Superior temporal gyrus (tissue), 1 donor: ENCODE results near the gene SUCLG2.

Experiments
- DNase-seq: peaks from one replicate; pipeline ENCODE4 v3.0.0-alpha.2; 2016; ENCODE audit errors: extremely low spot score

The SUCLG2 gene

DNA sequence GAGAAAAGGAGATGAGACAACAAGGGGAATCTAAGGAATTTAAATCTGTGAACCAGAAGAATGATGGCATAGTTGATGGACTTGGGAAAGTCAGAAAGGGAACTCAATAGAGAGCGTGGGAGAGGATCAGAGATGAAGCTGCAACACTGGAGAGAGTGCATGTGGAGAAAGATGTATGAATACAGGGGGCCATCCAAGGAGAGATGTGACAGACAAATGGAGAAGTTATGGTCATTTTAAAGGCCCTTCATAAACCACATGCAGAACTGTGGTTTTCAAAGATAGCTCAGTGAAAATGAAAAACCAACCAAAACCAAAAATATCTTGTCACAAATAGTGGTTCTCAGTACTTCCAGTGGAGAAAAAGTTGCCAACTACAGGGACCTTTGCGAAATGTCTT is 265.2 kb downstream of the SUCLG2 start:
- DNase-seq = no peak

DNA sequence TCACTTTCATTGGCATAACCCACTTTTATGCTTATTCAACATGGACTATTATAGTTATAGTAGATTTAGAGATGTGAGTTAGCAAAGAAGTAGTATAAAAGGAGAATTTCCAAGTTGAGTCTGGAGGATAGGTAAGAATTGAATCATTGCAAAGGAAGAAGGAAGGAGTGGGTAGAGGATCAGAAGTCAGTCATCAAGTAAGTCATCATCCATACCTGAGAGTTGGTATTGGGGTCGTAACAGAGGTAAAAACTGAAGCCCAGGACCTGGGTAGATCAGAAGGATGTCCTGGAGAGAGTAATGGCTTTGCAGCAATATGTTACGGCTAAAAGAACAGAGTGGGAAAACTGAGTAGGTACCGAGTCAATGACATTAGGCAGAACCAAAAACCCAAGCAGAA is 265.7 kb downstream of the SUCLG2 start:
- no peak for DNase-seq

DNA sequence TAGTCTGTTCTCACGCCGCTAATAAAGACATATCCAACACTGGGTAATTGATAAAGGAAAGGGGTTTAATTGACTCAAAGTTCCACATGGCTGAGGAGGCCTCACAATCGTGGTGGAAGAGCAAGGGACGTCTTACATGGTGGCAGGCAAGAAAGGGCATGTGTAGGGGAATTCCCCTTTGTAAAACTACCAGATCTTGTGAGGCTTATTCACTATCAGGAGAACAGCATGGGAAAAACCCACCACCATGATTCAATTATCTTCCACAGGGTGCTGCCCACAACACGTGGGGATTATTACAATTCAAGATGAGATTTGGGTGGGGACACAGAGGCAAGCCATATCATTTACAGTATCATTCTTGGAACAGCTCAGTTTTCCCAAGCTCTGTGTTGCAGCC is 268.0 kb downstream of the SUCLG2 start:
- no peak for DNase-seq

DNA sequence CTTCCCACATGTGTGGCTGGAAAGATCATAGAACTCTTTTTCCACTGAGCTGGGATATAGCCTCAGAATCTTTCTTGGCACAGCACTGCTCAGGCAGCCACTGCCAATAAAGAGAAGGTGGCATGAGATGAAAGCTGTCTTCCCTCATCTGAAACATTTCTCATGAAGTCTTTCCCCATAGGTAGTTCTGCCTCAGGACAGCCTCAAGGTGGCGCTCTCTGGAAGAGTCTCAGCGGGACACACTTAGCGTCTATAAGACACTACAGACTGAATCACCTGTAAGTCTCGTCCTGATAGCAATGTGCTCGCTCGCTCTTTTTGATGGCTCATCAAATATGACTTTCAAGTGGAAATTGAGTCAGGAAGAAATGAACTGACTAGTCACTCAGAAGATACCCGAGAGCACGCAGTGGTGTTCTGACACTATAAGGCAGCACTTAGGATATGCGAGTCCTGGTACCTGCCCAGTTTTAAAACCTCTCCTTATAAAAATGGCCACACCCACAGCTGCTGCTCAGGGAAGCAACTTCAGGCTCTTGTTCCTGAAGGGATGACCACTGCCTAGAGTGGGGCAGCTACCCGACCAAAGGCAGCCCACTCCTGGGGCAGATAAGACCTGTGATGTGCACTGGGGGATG is 269.5 kb downstream of the SUCLG2 start:
- peak; percentile 72 for DNase-seq

DNA sequence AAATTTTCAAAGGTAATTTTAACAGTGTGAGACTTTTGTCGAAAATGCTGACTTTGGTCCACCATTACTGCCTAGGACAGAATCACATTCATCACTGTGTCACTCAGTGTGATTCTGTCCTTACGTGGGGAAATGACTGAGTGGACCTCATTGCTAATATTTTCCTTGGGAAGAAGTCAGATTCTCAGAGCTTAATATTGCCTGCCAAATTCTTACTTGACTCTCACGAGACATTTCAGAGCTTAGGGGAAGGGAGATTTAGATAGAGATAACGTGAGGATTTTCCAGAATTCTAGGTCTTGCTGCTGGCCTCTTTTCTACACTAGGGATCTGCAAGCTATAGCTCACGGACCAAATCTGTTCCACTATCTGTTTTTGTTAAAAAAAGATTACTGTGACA is 270.4 kb downstream of the SUCLG2 start:
- DNase-seq = no peak

DNA sequence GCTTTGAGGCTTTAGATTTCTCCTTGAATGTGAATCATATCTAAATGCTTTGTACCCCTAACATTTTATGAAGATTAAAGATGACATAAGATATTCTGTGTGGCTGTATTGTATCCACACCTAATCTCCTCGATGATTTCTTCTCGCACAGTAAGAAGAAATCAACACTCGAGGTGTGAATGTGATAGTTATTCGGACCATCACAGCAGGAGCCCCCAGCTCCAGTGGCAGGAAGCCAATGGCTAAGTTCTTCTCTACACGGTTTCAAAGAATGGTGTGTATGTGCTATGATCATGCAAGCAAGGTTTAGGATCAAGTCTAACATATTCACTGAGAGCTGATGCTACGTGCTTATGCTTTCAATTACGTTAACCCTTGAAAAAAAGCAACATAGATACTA is 271.0 kb downstream of the SUCLG2 start:
- no peak for DNase-seq

DNA sequence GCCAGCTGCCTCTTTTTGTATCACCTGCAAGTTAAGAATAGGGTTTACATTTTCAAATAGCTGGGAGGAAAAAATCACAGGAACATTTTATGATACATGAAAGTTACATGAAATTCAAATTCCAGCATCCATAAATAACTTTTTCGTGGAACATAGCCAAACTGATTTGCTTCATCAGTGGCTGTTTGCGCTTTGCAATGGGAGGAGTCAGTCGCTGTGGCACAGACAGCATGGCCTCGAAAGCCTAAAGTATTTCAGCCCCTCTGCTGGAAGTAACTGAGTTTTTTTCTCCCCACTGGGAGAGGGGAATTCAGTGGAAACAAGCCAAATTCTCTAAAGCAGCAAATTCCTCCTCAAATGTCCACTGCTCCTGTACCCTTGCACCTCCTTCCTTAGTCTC is 271.9 kb downstream of the SUCLG2 start:
- DNase-seq = peak; percentile 19

DNA sequence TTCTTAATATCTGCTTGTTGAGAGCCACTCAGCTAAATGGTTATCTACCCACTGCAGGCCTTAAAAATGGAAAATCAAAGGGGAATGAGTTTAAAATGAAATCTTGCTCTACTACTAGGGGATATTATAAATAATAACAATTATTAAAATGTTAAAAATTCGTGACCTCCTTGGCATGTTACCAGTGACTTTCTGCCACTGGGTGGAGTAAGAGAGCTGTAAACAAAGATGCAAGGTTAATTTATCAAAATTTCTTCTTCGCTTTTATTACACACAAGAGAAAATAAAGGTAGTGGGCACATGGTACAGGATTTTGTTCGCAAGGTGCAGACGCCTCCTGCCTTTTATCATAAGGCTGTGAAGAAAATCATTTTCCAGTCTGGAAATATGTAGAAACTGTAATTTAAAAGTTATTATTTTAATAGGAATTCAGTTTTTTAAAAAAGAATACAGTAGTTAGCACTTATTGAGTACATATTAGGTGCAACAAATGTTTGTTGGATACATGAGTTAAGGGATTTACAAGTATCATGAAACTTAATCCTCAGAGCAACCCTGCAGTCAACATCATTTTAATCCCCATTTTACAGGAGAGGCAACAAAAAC is 272.6 kb downstream of the SUCLG2 start:
- peak; percentile 54 for DNase-seq

DNA sequence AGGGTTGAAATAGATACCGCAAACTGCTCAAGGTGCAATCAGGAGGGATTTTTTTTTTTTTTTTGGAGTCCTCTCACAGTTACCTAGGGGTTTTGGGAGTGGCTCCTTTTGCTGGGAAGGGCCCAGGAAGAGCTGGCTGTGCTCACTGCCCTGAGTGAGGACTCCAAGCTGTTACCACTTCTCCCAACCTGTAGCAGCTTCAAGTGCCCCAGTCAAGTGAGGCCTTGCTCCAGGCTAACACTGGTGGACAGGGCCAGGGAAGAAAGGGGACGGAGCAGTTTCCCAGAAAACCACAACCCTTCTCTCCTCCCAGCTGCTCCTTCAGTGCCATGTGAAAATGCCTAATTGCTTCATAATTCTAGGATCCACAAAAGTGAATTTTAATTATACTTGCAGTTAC is 274.3 kb downstream of the SUCLG2 start:
- DNase-seq = no peak

DNA sequence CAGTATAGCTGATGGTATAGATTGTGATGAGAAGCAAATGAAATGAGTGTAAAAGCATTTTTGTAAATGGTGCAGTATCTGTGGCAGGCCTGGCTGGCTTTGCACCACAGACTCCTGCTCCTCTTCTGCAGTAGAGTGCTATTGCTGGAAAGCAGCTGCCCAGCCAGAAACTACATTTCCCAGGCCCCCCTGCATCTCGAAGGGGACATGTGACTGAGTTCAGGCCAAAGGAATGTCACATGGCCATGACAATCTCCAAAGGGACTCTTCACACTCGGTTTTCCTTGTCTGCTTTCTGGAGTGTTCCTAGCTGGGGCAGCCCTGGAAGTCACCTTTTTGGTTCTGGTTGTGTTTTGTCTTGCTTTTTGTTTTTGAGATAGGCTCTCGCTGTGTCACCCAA is 277.1 kb downstream of the SUCLG2 start:
- no peak for DNase-seq

DNA sequence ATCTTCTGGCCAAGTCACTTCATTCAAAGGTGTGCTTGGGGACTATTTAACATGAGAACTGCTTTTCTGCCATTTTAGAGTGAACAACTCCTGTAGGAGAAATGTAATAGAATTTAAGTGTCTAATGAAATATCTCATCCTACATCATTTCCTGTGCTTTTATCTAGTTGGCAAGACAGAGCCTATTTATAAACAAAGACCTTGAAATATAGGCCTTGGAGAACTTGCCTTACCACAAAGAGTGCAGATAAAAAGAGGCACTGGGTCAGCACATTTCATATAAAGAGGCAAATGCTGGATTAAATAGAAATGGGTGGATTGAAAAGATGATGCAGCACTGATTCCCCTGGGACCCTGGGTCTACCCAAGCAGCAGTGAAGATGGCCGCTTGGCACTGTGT is 278.0 kb downstream of the SUCLG2 start:
- DNase-seq = no peak

DNA sequence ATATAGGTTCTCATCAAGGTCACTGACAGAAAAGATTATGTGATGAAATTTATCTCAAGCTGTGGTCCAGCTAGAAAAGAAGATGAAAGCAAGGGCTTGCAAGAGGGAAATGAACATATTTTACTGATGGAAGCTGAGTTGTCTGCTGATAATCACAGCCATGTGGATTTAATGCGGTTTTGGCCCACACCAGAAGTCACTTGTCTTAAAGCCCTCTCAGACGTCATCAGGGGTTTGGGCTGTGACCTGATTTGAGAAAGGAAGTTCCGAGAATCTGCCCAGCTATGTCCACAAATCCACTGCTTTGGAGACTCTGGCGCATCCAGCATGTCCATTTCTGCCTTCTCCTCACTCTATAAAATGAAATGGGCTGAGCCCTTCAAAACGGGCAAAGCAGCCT is 278.4 kb downstream of the SUCLG2 start:
- DNase-seq = no peak

DNA sequence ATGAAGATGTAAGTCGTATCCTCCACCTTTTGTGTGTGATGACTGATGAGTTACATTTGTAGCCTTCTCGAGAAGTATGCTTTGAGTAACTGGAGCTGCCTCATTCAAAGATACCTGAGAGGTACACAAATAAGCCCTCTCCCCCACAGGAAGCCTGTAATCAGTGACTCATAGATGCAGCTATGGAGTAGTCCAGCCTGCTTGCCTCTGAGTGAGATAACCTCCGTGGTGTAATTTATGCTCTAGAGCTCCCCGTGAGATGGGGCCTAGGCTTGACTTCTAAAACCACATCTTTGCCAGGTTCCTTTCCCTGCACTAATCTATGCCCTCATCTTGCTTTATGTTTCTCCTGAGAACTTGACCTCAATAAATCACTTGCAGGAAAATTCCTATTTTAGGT is 291.7 kb downstream of the SUCLG2 start:
- no peak for DNase-seq

DNA sequence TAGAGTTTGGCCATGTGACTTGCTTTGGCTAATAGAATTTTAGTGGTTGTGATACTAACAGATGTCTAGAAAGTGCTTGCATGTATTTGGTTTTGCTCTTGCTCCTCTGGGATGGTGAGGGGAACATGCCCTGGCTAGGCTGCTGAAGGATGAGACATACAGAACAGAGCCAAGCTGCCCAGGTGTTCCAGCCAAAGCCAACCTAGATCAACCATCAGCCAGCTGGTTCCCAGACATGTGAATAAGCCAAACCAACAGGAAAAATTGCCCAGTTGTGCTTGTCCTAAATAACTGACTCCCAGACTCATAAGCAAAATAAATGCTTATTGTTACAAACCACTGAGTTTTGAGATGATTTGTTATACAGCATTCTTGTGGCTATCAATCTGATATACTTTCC is 292.6 kb downstream of the SUCLG2 start:
- no peak for DNase-seq

DNA sequence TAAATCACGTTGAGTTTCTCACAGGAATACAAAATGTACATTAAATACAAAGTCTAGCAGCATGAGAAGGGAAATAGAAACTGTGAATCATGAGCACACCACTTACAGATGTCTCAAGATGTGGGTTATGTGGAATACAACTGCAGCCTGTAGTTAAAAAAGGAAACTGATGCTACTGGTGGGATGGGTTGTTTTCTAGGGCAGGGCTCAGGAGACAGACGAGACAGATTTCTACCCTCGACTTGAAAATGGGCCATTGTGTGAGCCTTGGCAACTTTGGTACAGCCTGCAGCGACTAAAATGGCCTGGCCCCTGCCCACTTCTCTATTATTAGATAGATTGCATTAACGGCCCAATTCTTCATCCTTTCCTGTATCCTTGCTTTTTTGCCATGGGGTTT is 293.1 kb downstream of the SUCLG2 start:
- peak; percentile 44 for DNase-seq

DNA sequence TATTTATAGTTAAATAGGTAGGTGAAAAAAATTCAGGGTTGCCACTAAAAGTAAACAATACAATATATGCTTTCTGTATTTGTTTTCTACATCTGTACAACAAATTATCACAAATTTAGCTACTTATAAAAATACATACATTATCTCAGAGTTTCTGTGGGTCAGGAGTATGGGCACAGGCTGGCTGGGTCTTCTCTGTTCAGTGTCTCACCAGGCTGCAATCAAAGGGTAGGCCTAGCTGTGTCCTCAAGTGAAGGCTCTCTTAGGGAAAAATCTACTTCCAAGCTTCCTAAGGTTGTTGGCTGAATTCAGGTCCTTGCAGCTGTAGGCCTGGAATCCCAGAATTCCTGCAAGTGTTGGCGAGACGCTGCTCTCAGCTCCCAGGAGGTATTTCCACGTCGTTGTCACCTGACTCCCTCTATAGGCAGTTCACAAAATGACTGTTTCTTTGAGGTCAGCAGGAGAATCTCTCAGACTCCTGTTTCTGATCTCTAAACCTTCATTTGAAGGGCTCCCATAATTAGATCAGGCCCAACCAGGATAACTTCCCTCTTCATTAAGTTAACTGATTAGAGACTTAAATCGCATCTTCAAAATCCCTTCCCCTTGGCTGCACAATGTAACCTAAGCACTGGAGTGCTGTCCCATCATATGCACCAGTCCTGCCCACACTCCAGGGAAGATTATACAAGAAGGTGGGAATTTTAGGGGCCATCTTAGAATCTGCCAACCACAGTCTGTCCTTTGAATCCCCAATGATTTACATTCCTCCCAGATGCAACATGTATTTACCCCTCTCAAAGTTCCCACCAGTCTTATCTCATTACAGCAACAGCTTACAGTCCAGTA is 296.6 kb downstream of the SUCLG2 start:
- DNase-seq = no peak

DNA sequence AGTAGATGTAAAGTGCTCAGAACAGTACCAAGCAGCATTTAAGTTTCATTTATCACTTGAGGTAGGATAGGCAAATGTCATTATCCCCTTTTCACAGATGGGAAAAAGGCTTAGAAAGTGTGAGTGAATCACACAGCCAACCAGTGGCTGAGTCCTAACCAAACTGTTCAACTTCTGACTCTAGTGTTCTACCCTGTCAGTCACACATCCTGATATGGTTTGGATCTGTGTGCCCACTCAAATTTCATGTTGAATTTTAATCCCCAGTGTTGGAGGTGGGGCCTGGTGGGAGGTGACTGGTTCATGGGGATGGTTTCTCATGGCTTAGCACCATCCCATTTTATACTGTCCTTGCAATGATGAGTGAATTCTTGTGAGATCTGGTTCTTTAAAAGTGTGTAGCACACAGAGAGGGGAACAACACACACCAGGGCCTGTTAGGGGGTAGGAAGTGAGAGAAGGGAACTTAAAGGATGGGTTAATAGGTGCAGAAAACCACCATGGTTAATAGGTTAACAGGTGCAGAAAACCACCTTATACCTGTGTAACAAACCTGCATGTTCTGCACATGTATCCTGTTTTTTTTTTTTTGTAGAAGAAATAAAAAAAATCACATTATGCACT is 304.7 kb downstream of the SUCLG2 start:
- DNase-seq = no peak

DNA sequence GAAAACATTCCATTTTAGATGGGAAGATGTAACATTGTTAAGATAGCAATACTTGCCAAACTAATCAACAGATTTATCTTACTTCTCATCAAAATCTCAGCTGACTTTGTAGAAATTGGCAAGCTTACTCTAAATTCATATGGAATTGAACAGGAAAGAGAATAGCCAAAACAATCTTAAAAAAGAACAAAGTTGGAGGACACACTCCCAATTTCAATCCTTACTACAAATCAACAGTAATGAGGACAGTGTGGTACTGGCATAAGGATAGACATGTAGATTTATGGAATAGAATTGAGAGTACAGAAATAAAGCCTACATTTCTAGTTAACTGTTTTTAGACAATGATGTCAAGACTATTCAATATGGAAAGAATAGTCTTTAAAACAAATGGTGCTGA is 308.3 kb downstream of the SUCLG2 start:
- no peak for DNase-seq

DNA sequence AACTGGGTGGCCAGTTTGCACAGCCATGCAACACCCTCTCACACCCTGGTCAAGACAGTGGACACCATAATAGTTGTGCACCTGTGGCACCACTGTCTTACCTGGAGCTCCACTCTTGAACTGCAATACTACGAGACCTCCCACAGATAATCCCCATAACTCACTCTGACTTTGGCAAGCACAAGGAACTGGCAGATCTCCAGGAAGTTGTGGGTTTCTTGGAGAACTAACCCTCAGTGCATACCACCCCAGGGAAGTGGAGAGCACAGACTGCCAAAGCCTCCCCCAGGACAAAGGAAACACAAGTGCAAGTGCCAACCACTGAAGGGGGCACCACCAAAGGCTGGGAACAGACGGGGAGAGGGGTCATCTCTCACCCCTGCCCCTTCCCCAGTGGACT is 318.6 kb downstream of the SUCLG2 start:
- DNase-seq = no peak

DNA sequence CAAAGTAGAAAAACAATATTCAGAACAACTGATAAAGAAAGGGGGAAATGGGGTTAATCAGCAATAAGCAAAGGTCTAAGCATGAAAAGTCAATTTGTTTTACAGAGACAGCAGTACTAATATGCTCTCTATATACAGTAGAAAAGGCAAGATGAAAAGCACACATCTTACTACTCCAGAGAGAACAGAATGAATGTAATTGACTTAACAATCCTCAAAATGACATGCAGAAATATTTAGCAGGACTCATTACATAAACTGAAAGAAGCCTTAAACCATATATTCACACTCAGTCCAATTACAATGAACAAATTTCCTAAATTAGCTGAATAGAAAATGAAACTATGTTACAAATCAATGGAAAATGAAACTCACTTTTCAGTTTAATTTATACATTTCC is 319.8 kb downstream of the SUCLG2 start:
- DNase-seq = no peak

DNA sequence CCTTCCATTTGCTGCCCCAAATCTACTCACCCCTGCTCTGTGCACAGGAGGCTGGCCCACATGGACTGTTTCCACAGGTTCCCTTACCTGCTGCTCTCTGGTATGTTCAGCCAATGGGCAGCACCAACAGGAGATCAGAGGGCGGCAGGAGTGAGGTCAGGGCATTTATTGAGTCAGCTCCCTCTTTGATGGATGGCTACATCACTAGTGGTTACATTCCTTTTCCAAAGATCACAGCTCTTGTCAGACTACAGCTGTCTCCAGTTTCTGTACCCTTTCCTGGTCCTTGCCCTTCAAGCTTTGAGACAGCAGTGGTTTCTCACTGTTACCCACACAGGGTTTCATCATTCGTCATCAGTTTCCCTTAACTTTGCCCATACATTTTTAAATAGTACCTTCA is 325.1 kb downstream of the SUCLG2 start:
- DNase-seq = no peak

DNA sequence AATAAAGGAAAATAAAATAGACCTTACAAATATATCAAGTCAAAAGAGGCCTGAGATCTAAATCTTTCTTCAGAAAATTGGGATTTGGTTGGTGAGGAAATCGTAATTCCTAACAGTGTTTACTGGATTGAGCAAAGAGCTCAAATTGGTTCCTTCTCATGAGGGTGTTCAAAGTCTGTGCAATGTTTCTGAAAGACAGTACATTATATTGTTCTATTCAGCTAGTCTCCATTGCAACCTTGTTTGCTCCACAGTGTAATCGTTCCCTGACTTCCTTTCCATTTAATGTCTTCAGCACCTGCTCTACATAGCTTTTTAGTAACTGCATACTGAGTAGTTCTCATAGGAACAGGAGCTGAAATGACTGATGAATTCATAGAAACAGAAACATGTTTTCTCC is 326.8 kb downstream of the SUCLG2 start:
- DNase-seq = no peak

DNA sequence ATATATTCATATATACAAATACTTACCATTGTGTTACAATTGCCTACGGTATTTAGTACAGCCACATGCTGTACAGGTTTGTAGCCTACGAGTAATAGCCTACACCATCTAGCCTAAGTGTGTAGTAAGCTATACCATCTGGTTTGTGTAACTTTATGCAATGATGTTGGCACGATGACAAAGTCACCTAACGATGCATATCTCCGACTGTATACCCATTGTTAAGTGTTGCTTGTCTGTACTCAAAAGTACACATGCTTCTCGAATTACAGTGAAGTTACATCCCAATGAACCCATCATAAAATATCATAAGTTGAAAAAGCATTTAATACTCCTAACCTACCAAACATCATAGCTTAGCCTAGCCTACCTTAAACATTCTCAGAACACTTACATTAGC is 329.2 kb downstream of the SUCLG2 start:
- DNase-seq = no peak
